GM21737 (cell line): ENCODE results near the gene WASF3.
"Not testable (repeated sequence)": the region's sequence is repeated elsewhere in the genome, so short reads cannot be mapped to it uniquely, and the experiment has no call there.

Experiments used
- ATAC-seq: cut with Tn5 transposase; IDR thresholded peaks from one replicate; pipeline ENCODE4 v1.9.1; 2021; ENCODE audit warnings: mild to moderate bottlenecking, moderate library complexity; ENCODE audit not compliant: unreplicated experiment

The WASF3 gene

DNA sequence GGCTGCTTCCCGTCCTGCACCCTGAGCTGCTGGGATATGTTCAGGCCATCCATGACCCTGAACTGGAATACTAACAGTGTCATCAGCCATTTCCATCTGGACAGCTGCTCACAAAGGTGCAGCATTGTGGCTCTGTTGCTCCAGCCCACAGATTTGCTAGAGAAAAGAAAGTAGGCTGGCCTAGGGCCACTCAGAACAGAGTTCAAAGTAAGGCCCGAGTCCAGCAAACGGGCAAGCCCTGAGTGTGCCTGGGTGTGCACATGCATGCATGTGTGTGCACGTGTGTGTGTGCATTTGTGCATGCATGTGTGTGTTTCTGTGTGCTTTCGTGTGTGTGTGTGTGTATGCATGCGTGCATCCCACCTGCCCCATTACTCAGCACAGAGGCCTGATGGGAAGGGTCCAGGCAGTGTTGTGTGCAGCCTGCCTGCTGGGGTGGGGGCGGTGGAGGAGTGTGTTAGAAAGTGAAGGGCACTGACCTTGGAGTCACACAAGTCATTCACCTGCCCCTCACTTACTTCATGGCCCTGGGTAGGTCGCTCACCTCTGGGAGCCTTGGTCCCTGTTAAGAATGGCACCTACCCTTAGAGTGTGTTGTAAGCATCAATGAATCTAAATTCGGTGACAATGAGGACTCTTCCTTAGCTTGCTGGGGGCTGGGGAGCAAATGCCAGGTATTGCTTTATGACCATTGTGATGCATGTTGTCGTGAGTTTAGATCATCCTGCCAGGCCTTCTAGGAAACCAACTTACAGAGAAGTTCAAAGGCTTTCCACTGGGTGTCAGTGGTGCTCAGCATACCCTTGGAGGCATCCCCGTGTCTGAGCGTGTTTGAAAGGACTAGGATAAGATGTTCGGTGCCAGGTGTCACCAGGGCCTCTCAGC is 149.9 kb downstream of the WASF3 start:
- no peak for ATAC-seq

DNA sequence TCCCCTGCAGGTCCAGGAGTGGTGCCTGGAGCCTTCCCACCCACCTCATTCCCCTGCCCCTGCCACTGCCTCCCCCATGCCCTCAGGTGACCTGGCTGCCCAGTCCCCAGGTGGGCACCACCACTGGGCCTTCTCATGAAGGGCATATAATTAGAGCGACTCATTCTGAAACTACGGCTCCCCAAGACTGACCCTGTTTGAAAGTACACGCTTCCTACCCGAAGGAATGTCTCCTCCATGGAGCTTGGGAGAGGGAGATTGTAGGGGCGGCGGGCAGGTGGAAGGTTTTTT is 150.5 kb downstream of the WASF3 start:
- ATAC-seq, result no peak

DNA sequence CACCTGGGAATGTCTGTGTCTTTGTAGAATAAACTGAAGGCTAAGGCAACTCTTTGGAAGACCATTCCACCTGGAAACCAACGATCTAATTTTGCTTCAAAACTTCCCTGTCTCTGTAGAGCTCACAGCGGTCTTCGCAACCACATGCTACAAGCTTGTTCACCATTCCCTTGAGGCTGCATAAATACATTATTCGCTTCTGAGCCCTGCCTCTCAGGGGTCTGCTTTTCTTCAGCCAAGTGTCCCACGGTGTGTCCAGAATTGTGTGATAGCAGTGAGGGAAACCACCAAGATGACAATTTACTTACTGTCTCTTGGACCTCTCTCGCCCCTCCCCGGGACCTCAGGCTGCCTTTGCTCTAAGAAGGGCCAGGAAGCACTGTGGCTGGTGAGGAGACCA is 152.0 kb downstream of the WASF3 start:
- ATAC-seq, result no peak

DNA sequence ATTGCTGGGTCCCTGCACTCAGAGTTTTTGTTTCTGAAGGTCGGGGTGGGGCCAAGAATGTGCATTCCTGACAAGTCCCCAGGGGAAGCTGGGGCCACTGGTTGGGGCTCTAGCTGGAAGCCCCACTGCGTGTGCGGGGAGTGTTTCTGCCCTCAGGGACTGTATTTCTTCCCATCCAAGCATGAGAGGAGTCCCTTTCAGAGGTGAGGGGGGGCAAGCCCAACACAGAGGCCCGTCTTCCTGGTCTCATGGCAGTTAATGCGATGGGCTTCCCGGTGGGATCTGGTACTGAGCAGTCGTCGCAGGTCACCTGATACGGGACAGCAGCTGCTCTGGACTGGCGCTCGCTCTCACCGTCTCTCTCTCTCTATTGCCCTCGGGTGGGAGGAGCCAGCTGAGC is 152.7 kb downstream of the WASF3 start:
- no peak for ATAC-seq

DNA sequence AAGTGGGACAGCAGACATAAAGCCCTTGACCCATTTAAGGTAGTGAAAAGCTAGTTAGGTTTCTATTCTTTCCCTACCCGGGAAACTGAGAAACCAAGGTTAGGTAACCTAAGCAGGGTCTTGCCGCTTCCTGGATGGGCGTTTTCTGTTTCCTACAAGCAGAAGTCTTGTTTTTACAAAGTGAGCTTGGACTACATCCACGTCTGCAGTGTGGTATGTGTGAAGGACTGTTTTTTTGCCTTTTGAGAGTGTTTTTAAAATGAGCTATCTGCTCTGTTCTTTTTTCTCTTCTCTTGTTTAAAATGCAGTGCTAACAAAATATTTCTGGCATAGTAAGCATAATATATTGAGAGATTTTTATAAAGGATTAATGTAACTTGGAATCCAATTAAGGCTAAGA is 153.7 kb downstream of the WASF3 start:
- no peak for ATAC-seq

DNA sequence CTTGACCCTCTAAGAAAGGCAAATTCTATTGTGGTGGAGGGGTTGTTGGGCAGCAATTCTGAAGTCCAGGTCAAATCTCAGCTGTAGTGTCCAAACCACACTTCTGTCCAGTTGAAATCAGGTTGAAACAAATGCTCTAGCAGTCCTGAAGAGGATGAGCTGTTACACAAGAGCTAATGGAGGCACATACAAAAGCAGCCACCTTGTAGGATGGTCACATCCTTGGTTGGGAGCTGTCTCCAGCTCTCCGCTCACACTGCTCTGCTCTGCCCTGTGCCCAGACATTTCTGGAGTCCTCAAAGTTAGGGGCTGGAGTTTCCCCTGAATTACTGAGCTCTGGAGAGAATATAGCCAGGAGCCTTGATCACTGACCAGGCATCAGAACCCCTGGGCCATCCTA is 155.9 kb downstream of the WASF3 start:
- no peak for ATAC-seq

DNA sequence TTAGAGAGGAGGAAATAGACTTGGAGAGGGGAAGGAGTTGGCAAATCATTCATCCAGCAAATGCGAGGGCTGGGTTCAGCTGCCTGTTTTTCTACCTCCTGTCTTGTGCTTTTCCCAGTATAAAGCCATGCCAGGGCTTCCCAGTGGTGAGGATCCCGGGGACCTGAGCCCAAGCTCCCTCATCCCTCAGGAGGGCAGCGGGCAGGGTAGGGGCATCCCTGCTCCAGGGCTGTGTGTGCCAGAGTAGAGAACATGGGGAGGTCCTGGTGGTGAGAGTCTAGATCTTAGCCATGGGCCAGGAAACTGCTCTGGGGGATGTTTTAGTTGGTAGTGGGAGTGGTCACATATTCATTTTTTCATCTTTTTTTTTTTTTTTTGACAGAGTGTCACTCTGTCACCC is 159.5 kb downstream of the WASF3 start:
- no peak for ATAC-seq

DNA sequence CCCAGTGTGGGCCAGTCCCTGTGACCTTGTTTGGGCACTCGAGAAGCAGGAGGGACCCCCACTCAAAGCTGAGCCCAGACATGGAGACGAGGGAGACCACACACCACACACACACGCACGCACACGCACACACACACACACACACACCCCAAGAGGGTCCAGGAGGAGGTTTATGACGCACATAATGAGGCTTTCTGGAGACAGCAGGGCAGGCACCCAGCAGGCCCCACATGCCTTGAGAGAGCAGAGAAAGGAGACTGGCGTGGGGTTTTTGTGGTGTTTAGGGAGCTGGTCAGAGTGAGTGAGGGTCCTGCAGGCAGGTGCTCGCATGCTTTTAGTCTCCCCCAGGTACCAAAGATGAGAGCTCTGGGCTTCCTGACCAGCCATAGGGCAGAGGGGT is 160.7 kb downstream of the WASF3 start:
- no peak for ATAC-seq

DNA sequence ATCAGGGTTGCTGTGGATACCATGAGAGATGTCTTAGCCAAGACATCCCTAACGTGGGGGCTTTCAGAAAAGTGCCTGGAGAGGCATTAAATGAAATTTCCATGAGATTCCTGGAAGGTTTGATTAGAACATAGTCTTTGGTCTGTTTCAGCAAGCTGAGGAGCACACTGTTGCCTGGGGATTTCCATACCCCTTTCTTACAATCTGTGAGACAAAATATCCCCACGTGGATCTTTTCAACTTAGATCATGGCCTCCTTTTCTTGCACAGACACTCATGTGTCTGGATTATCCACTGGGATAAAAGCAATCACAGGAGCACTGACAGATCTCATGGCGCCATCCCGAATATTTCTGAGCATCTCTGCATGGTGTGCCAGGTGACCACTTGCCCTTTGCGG is 161.4 kb downstream of the WASF3 start:
- ATAC-seq, result no peak

DNA sequence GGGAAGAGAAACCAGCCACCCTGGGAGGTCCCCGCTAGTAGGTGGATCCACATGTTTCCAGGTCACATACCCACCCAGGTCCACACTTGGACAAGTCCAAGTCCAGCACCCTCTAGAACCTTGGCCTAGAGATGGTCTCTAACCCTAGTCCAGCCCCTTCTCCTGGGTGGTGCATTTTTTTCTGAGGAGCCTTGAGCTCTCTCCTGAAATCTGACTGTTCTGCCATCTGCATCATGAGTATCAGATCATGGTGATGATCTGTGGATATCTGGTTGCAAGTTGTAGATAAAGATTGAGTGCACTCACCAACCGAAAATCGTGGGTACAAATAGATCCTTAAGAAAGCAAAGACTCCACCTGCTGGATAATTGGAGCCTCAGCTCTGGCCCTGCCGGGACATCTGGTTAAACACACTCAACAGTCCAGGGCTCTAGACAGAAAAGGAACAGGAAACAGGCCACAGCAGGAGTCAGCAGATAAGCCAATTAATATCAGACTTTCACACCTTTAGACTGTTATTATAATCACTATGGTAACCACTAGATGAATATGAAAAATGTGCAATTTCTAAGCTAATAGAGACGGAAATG is 162.0 kb downstream of the WASF3 start:
- ATAC-seq, result no peak

DNA sequence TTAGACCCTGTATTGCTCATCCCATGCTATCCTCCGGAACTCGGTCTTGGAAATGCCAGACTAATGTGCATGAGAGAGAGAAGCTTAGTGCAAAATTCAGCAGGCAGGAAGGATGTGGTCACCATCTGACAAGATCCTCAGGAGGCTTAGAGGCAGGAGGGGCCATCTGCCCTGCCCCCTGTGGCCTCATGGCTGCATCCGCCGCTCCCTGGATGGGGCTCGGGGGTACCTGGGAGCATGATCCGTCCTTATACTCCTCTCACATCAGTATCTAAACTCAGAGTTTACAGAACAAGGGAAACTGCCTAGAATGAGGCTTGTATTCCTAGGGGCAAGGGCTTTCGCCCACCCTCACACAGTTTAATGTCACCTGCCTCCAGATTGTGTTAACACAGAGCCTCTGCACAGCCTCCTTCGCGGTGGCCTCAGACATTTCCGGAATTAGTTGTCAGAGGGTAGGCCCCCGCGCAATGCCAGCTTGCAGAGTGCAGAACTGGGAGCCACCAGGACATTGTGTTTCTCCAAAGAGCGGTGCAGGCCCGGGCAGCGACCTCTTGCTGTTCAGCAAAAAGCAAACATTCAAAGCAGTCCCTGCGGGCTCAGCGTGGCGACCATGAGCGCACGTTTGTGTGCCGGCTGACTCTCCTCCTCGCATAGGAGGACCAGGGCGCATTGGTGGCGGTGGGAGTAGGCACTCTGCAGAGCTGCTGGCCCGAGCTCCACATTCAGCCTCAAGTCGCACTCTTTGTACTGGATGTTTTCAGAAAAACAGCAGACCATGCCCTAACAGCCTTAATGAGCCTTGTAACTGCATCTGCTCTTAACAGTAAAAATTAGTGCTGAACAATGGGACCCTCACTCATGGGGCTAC is 164.0 kb downstream of the WASF3 start:
- peak; percentile 76 for ATAC-seq

DNA sequence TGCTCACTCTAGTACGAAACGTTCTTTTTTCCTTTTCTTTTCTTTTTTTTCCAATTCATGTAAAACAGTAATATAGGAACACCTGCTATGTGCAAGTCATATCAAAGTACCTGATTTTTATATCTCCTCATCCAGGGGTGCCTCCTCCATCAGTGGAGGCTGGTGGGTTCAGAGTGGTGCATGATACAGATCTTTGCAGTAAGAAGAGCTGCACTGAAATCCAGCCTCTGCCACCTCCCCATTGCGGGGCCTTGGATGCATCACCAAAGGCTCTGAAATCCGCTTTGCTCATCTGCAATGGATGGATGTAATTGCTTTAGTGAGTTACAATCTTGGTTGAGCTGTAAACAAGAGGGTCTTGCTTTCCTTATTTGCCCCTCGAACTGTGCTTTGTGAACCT is 164.8 kb downstream of the WASF3 start:
- no peak for ATAC-seq

DNA sequence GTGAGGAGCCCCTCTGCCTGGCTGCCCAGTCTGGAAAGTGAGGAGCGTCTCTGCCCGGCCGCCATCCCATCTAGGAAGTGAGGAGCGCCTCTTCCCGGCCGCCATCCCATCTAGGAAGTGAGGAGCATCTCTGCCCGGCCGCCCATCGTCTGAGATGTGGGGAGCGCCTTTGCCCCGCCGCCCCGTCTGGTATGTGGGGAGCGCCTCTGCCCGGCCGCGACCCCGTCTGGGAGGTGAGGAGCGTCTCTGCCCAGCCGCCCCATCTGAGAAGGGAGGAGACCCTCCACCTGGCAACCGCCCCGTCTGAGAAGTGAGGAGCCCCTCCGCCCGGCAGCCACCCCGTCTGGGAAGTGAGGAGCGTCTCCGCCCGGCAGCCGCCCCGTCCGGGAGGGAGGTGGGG is 166.1 kb downstream of the WASF3 start:
- not testable (repeated sequence) for ATAC-seq

DNA sequence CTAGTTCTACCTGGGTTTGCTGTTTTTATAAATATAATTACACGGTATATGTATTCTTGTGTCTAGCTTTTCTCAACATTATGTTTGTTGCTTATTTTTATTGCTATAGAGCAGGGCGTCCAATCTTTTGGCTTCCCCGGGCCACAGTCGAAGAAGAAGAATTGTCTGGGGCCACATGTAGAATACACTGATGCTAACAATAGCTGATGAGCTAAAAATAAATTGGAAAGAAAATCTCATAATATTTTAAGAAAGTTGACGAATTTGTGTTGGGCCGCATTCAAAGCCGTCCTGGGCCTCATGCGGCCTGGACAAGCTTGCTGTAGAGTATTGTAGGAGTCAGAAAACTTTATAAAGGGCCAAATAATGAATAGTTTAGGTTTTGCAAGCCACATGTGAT is 169.2 kb downstream of the WASF3 start:
- no peak for ATAC-seq

DNA sequence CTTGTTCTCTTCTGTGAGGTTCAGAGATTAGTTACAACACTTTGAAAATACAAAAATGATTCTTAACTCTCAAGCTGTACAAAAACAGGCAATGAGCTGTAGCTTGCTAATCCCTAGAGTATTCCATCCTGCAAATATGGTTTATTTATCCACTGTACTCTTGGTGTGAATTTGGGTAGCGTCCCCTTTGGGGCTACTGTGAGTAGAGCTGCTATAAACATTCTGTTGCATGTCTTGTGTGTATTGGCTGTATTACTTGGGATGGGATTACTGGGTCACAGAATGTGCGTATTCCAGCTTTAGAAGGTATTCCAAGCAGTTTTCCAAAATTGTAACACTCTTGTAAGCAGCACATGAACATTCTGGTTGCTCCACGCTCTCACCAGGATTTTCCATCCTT is 169.6 kb downstream of the WASF3 start:
- ATAC-seq, result no peak

DNA sequence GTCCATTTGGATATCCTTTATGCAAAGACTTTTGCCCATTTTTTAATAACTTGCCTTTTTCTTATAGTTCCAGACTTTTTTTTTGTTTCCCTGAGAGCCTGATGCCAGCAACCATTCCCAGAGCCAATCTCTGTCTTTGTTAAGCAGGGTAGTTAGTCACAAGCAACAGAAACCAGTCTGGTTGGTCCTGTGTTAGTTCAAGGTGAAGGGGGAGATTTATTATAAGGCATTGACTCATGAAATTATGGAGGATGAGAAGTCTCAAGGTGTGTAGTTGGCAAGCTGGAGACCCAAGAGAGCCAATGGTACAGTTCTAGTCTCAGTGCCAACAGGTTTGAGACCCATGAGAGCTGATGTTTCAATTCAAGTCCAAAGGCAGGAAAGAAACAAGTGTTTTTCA is 170.2 kb downstream of the WASF3 start:
- no peak for ATAC-seq

DNA sequence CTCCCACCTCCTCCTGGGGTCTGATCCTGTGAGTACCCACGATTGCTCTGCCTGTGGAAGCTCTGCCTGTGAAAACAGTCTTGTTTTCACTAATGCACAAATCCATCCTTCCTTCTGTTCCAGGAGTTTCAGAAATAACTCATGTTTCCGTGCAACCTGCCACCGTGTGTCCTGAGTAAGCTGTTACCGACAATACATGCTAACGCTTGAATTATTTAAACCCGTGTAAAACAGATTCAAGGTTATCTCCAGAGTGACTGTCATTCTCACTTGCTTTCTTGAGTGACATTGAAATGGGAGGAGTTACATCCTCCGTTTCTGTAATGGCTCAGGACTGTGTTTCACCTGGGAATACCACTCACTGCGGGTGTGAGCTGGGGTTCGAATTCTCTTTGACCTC is 178.2 kb downstream of the WASF3 start:
- ATAC-seq, result no peak
